ENCODE measurements around the gene ST6GAL1.

Gene ST6GAL1

GRCh38 chr3:186929186-186929585 is 1.1 kb upstream of the ST6GAL1 start:
- H3K4me3 ChIP-seq (ENCODE audit: low read length), result no peak overlapping the region
- TF ChIP-seq CTCF (conservative IDR thresholded peaks at IDR 0.05; ENCODE audit: low read length), result no peak
- no peak for DNase-seq (ENCODE audit: low read depth)

- no peak for DNase-seq (ENCODE audit: low read depth)
- no peak for TF ChIP-seq CTCF (conservative IDR thresholded peaks at IDR 0.05; ENCODE audit: low read length)
- no peak overlapping the region for H3K4me3 ChIP-seq (ENCODE audit: low read length)
These were observed 641 bp upstream of the ST6GAL1 start for GRCh38 chr3:186929685-186930084.

GRCh38 chr3:186930641-186931531 is 560 bp downstream of the ST6GAL1 start:
- no peak for TF ChIP-seq CTCF (conservative IDR thresholded peaks at IDR 0.05; ENCODE audit: low read length)
- peak overlapping the region; percentile 53 for H3K4me3 ChIP-seq (ENCODE audit: low read length)
- DNase-seq (ENCODE audit: low read depth), result peak; percentile 12

GRCh38 chr3:186931532-186932280 is 1.4 kb downstream of the ST6GAL1 start:
- TF ChIP-seq CTCF (conservative IDR thresholded peaks at IDR 0.05; ENCODE audit: low read length), result no peak
- no peak for DNase-seq (ENCODE audit: low read depth)
- peak overlapping the region; percentile 53 for H3K4me3 ChIP-seq (ENCODE audit: low read length)

GRCh38 chr3:186932281-186933181 is 2.2 kb downstream of the ST6GAL1 start:
- no peak overlapping the region for H3K4me3 ChIP-seq (ENCODE audit: low read length)
- no peak for TF ChIP-seq CTCF (conservative IDR thresholded peaks at IDR 0.05; ENCODE audit: low read length)
- DNase-seq (ENCODE audit: low read depth), result no peak

- DNase-seq (ENCODE audit: low read depth), result no peak
- TF ChIP-seq CTCF (conservative IDR thresholded peaks at IDR 0.05; ENCODE audit: low read length), result no peak
- H3K4me3 ChIP-seq (ENCODE audit: low read length), result no peak overlapping the region
These were observed 3.5 kb downstream of the ST6GAL1 start for GRCh38 chr3:186933816-186934215.
